ENCODE measurements around the gene TENM4. TPM values are rescaled to one million over a fixed set of nuclear protein-coding genes. Genes with fewer than 3 reads are reported as not detected.
A peak's percentile ranks its signal among the peaks of the same experiment; 100 is the strongest.

Gene TENM4
- total RNA-seq, 4 donors from 2014 or later, result 0.88 to 61.5 (median 4.0) TPM

GRCh38 chr11:78961937-78962701 lies 478.7 kb downstream of the TENM4 start:
- H3K4me1 ChIP-seq, result no peaks in the 10 kb centered on the region
- no peak overlapping the region for H3K27ac ChIP-seq
- H3K36me3 ChIP-seq, result no peaks in the 10 kb centered on the region
- TF ChIP-seq CTCF (IDR thresholded peaks at IDR 0.05) (no peak), POLR2A (IDR thresholded peaks at IDR 0.05) (no peak)
- intact Hi-C loops (cut with DNase I; ENCODE audit: low total_unique reads), result no loop called here
- no peak overlapping the region for H3K4me3 ChIP-seq
- DNase-seq, result peak in 1 of 2 donors; percentile 28
- H3K9me3 ChIP-seq, result no peaks in the 10 kb centered on the region
- H3K27me3 ChIP-seq, result no peaks in the 10 kb centered on the region

- TF ChIP-seq POLR2A (IDR thresholded peaks at IDR 0.05), result no peak
- no peak for TF ChIP-seq CTCF (IDR thresholded peaks at IDR 0.05)
- Histone ChIP-seq H3K36me3 (no peaks in the 10 kb centered on the region), H3K4me3 (no peak overlapping the region), H3K27ac (no peak overlapping the region), H3K9me3 (no peaks in the 10 kb centered on the region), H3K4me1 (no peaks in the 10 kb centered on the region), H3K27me3 (no peaks in the 10 kb centered on the region)
- DNase-seq, result no peak
- intact Hi-C loops (cut with DNase I; ENCODE audit: low total_unique reads), result no loop called here
Measured at GRCh38 chr11:78961247-78961646, 479.6 kb downstream of the TENM4 start.

- Histone ChIP-seq H3K36me3 (no peaks in the 10 kb centered on the region), H3K27ac (no peak overlapping the region), H3K4me1 (no peaks in the 10 kb centered on the region), H3K4me3 (no peak overlapping the region), H3K27me3 (no peaks in the 10 kb centered on the region), H3K9me3 (no peaks in the 10 kb centered on the region)
- no peak for DNase-seq
- intact Hi-C loops (cut with DNase I; ENCODE audit: low total_unique reads), result no loop called here
- no peak for TF ChIP-seq POLR2A (IDR thresholded peaks at IDR 0.05)
- TF ChIP-seq CTCF (IDR thresholded peaks at IDR 0.05), result no peak
Measured at GRCh38 chr11:78958444-78958843, 482.4 kb downstream of the TENM4 start.

GRCh38 chr11:78957476-78958245 lies 483.2 kb downstream of the TENM4 start:
- no peak overlapping the region for H3K4me3 ChIP-seq
- no peaks in the 10 kb centered on the region for H3K4me1 ChIP-seq
- no peaks in the 10 kb centered on the region for H3K36me3 ChIP-seq
- H3K27ac ChIP-seq, result no peak overlapping the region
- no peaks in the 10 kb centered on the region for H3K27me3 ChIP-seq
- DNase-seq, result no peak
- no peaks in the 10 kb centered on the region for H3K9me3 ChIP-seq
- intact Hi-C loops (cut with DNase I; ENCODE audit: low total_unique reads), result no loop called here
- TF ChIP-seq CTCF (IDR thresholded peaks at IDR 0.05) (no peak), POLR2A (IDR thresholded peaks at IDR 0.05) (no peak)

- TF ChIP-seq CTCF (IDR thresholded peaks at IDR 0.05) (no peak), POLR2A (IDR thresholded peaks at IDR 0.05) (no peak)
Measured at GRCh38 chr11:78954696-78955095, 486.1 kb downstream of the TENM4 start.

More at GRCh38 chr11:78954696-78955095, 486.1 kb downstream of the TENM4 start:
- Histone ChIP-seq H3K36me3 (no peaks in the 10 kb centered on the region), H3K27me3 (no peaks in the 10 kb centered on the region), H3K4me1 (no peaks in the 10 kb centered on the region), H3K9me3 (no peaks in the 10 kb centered on the region), H3K27ac (no peak overlapping the region), H3K4me3 (no peak overlapping the region)
- intact Hi-C loops (cut with DNase I; ENCODE audit: low total_unique reads), result no loop called here
- no peak for DNase-seq

Measured in uterus (tissue), 4 donors.